B cell (primary cell): Measurements from ENCODE around the gene PINK1. TPM values are rescaled to one million over a fixed set of nuclear protein-coding genes. Genes with fewer than 3 reads are reported as not detected.

ENCODE experiments used
- ATAC-seq: fragments of 200-7000 bp; cut with Tn5 transposase; one replicate; pipeline ENCODE4 v1.10.0; 2021; ENCODE audit warnings: low read depth, mild to moderate bottlenecking, moderate number of reproducible peaks, moderate library complexity
- CTCF ChIA-PET: fragments of 350-600 bp; sonication (Branson Sonifier 250); formaldehyde crosslinking; loops from one replicate; lab custom pipeline; 2021; ENCODE audit warnings: antibody characterized with exemption, inconsistent platforms; lab: Charles Lee
- POLR2A ChIA-PET: fragments of 350-600 bp; sonication (Branson Sonifier 250); formaldehyde crosslinking; loops from one replicate; lab custom pipeline; 2021; ENCODE audit warnings: antibody characterized with exemption; lab: Charles Lee
- DNase-seq: peaks from one replicate; pipeline ENCODE4 v3.0.0; 2013
- H2AFZ ChIP-seq: 2 replicates; pipeline ENCODE4 v1.6.1; 2012; ENCODE audit warnings: mild to moderate bottlenecking, low read depth, low read length; ENCODE audit not compliant: insufficient read depth, poor library complexity, severe bottlenecking
- H3K27ac ChIP-seq, 2 donors: 1 replicate in 1 of 2; 2 replicates in 1 of 2; pipeline ENCODE4 v1.5.1; 2012 to 2013; ENCODE audit warnings: low read length in 2 of 2, mild to moderate bottlenecking in 2 of 2, moderate library complexity in 1 of 2
- H3K27me3 ChIP-seq, 4 experiments: fragments of 200-600 bp in 1 of 4; sonication (generic) in 1 of 4; replicated peaks in 1 of 4; 1 replicate in 2 of 4; 2 replicates in 2 of 4; pipeline versions ENCODE4 v1.6.1 to v1.7.0; 2013 to 2016; ENCODE audit warnings: low read length in 3 of 4, mild to moderate bottlenecking in 2 of 4, mixed read lengths in 1 of 4, moderate library complexity in 1 of 4; ENCODE audit not compliant: insufficient read depth in 4 of 4, control insufficient read depth in 3 of 4; ENCODE audit errors: control extremely low read depth in 1 of 4
- H3K36me3 ChIP-seq, 2 experiments: replicated peaks in 1 of 2; 1 replicate in 1 of 2; 2 replicates in 1 of 2; pipeline versions ENCODE4 v1.6.1 to v1.7.1; 2013; ENCODE audit warnings: low read length in 1 of 2; ENCODE audit not compliant: insufficient read depth in 2 of 2, control insufficient read depth in 1 of 2; ENCODE audit errors: control extremely low read depth in 1 of 2, extremely low read depth in 1 of 2
- H3K4me1 ChIP-seq, 2 donors: fragments of 200-600 bp in 1 of 2; sonication (generic) in 1 of 2; 1 replicate in 1 of 2; 2 replicates in 1 of 2; pipeline versions ENCODE4 v1.5.1 to v1.6.1; 2013 to 2017; ENCODE audit warnings: low read length in 2 of 2; ENCODE audit not compliant: control insufficient read depth in 2 of 2, insufficient read depth in 2 of 2
- H3K4me2 ChIP-seq: replicated peaks from 2 replicates; pipeline ENCODE3; 2012; ENCODE audit warnings: mild to moderate bottlenecking, low read depth, low read length; ENCODE audit not compliant: poor library complexity, severe bottlenecking
- H3K4me3 ChIP-seq, 5 experiments: fragments of 200-600 bp in 1 of 5; sonication (generic) in 1 of 5; 1 replicate in 3 of 5; 2 replicates in 2 of 5; pipeline versions ENCODE4 v1.5.1 to v1.7.0; 2011 to 2016; ENCODE audit warnings: low read length in 4 of 5, mild to moderate bottlenecking in 4 of 5, low read depth in 2 of 5, control low read depth in 1 of 5, moderate library complexity in 1 of 5; ENCODE audit not compliant: insufficient read depth in 1 of 5; ENCODE audit errors: control extremely low read depth in 1 of 5, extremely low read depth in 1 of 5
- H3K79me2 ChIP-seq: fragments of 200-600 bp; sonication (generic); one replicate; pipeline ENCODE4 v1.6.0; 2016; ENCODE audit warnings: low read length; ENCODE audit not compliant: control insufficient read depth, insufficient read depth
- H3K9ac ChIP-seq: fragments of 200-600 bp; sonication (generic); 2 replicates; pipeline ENCODE4 v1.6.1; 2017; ENCODE audit warnings: mild to moderate bottlenecking, low read length, moderate library complexity
- H3K9me3 ChIP-seq, 3 donors: one replicate each; pipeline versions ENCODE4 v1.6.1 to v1.7.1; 2013; ENCODE audit warnings: low read length in 2 of 3; ENCODE audit not compliant: control insufficient read depth in 2 of 3, insufficient read depth in 1 of 3; ENCODE audit errors: control extremely low read depth in 1 of 3
- H4K20me1 ChIP-seq: 2 replicates; pipeline ENCODE4 v1.6.0; 2012; ENCODE audit warnings: mild to moderate bottlenecking, low read length; ENCODE audit not compliant: insufficient read depth, control insufficient read depth, poor library complexity, severe bottlenecking
- H3K27ac Mint-ChIP-seq: one replicate; pipeline ENCODE4 v1.8.0; 2021; ENCODE audit warnings: mixed read lengths
- H3K27me3 Mint-ChIP-seq: one replicate; pipeline ENCODE4 v1.8.0; 2021; ENCODE audit warnings: mixed read lengths
- H3K4me1 Mint-ChIP-seq: one replicate; pipeline ENCODE4 v1.8.0; 2021; ENCODE audit warnings: mixed read lengths
- H3K4me3 Mint-ChIP-seq: one replicate; pipeline ENCODE4 v1.8.0; 2021; ENCODE audit warnings: mixed read lengths
- H3K9me3 Mint-ChIP-seq: one replicate; pipeline ENCODE4 v1.8.0; 2022; ENCODE audit warnings: mixed read lengths; ENCODE audit not compliant: insufficient read depth
- EZH2 ChIP-seq: IDR thresholded peaks from 2 replicates; pipeline ENCODE4 v1.6.1; 2012; ENCODE audit warnings: borderline replicate concordance, low read depth, mild to moderate bottlenecking, moderate library complexity, low read length; ENCODE audit not compliant: insufficient read depth, poor library complexity, severe bottlenecking
- WGBS: methylation state at CpG from one replicate; pipeline ENCODE4 v1.1.5; 2013; ENCODE audit warnings: missing lambda C conversion rate; ENCODE audit not compliant: insufficient coverage; 5-methylcytosine and 5-hydroxymethylcytosine counted together
- intact Hi-C: fragments of 100-400 bp; cut with micrococcal nuclease; formaldehyde crosslinking; loops from one replicate; pipeline ENCODE4 v1.10.0; 2022
- polyA plus RNA-seq: library from polyadenylated mRNA; depleted of rRNA; stranded (reverse); fragments of >200 nt; gene quantifications from 2 replicates; pipeline ENCODE4 v1.2.3, GENCODE V29; 2012
- total RNA-seq, 2 donors: library from RNA; stranded (reverse); fragments of 120-200 nt in 1 of 2; gene quantifications; 1 replicate in 1 of 2; 2 replicates in 1 of 2; pipeline versions ENCODE4 v1.2.3 to v1.2.4, GENCODE V29; 2013 to 2022
- TF ChIP-seq, protein P1 (sequence below): fragments of 200-600 bp; IDR thresholded peaks from one replicate; pipeline ENCODE4 v1.8.0; 2022; ENCODE audit warnings: antibody characterized with exemption, mild to moderate bottlenecking

Gene PINK1
- total and polyA plus RNA-seq, 2 donors (not counting 1 experiment from before 2014, with no cell fraction given), result 5.8 to 14.3 TPM

GRCh38 chr1:20666146-20666545 is 32.9 kb downstream of the PINK1 start:
- no peak overlapping the region for H3K27ac Mint-ChIP-seq
- TF ChIP-seq, protein P1, sequence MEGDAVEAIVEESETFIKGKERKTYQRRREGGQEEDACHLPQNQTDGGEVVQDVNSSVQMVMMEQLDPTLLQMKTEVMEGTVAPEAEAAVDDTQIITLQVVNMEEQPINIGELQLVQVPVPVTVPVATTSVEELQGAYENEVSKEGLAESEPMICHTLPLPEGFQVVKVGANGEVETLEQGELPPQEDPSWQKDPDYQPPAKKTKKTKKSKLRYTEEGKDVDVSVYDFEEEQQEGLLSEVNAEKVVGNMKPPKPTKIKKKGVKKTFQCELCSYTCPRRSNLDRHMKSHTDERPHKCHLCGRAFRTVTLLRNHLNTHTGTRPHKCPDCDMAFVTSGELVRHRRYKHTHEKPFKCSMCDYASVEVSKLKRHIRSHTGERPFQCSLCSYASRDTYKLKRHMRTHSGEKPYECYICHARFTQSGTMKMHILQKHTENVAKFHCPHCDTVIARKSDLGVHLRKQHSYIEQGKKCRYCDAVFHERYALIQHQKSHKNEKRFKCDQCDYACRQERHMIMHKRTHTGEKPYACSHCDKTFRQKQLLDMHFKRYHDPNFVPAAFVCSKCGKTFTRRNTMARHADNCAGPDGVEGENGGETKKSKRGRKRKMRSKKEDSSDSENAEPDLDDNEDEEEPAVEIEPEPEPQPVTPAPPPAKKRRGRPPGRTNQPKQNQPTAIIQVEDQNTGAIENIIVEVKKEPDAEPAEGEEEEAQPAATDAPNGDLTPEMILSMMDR, result no peak
- TF ChIP-seq EZH2, result no peak
- H3K4me3 Mint-ChIP-seq, result no peak overlapping the region
- Histone ChIP-seq H3K4me3 (no peak overlapping the region), H3K27ac (no peak overlapping the region), H3K36me3 (no peaks in the 10 kb centered on the region), H3K9ac (no peak overlapping the region), H3K4me2 (no peak overlapping the region), H4K20me1 (no peaks in the 10 kb centered on the region), H3K9me3 (no peaks in the 10 kb centered on the region), H3K79me2 (peaks cover 26% of the 10 kb centered on the region), H3K27me3 (peaks cover 0 to 2% (median 0%) of the 10 kb centered on the region in 4 experiments), H3K4me1 (peaks cover 5 to 11% of the 10 kb centered on the region in 2 donors), H2AFZ (no peak overlapping the region)
- WGBS, result 88% methylated on average over 14 of the region's 16 CpGs
- no peaks in the 10 kb centered on the region for H3K27me3 Mint-ChIP-seq
- peaks cover 16% of the 10 kb centered on the region for H3K4me1 Mint-ChIP-seq
- CTCF ChIA-PET, result interaction anchor here (0.9 kb wide), 1 partner anchor 27 kb away, joined by 3 read pairs; no protein-coding TSS in a partner anchor
- ATAC-seq, result no peak
- intact Hi-C loops, result no loop called here
- peaks cover 3% of the 10 kb centered on the region for H3K9me3 Mint-ChIP-seq
- POLR2A ChIA-PET, result no interaction called here
- DNase-seq, result no peak

- Histone ChIP-seq H2AFZ (peak overlapping the region; percentile 15), H4K20me1 (no peaks in the 10 kb centered on the region), H3K4me1 (peaks cover 5 to 8% of the 10 kb centered on the region in 2 donors), H3K79me2 (peaks cover 21% of the 10 kb centered on the region), H3K4me3 (no peak overlapping the region), H3K27ac (no peak overlapping the region), H3K9ac (no peak overlapping the region), H3K36me3 (no peaks in the 10 kb centered on the region), H3K9me3 (no peaks in the 10 kb centered on the region), H3K4me2 (no peak overlapping the region), H3K27me3 (peaks cover 0 to 2% (median 0%) of the 10 kb centered on the region in 4 experiments)
- Mint-ChIP-seq H3K4me3 (no peak overlapping the region), H3K27me3 (no peaks in the 10 kb centered on the region), H3K4me1 (peaks cover 10% of the 10 kb centered on the region), H3K9me3 (peaks cover 3% of the 10 kb centered on the region), H3K27ac (no peak overlapping the region)
- DNase-seq, result no peak
- ATAC-seq, result no peak
- TF ChIP-seq EZH2, result no peak
- TF ChIP-seq, protein P1, result no peak
- POLR2A ChIA-PET, result no interaction called here
- intact Hi-C loops, result no loop called here
- CTCF ChIA-PET, result interaction anchor here (0.9 kb wide), 1 partner anchor 28 kb away, joined by 3 read pairs; no protein-coding TSS in a partner anchor
- 100% methylated on average over 1 of the region's 1 CpG for WGBS
Measured at GRCh38 chr1:20666804-20667203, 33.5 kb downstream of the PINK1 start.
